Activated CD8-positive, alpha-beta memory T cell treated with anti-CD3 and anti-CD28 coated beads for 1 hour (primary cell): Measurements from ENCODE around the gene SRD5A2.

Experiments
- DNase-seq, 2 donors: peaks; one replicate each; pipeline ENCODE4 v3.0.0-alpha.2; 2020; ENCODE audit warnings: low read depth in 1 of 2; ENCODE audit errors: extremely low read depth in 1 of 2

SRD5A2 gene, protein sequence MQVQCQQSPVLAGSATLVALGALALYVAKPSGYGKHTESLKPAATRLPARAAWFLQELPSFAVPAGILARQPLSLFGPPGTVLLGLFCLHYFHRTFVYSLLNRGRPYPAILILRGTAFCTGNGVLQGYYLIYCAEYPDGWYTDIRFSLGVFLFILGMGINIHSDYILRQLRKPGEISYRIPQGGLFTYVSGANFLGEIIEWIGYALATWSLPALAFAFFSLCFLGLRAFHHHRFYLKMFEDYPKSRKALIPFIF

DNA sequence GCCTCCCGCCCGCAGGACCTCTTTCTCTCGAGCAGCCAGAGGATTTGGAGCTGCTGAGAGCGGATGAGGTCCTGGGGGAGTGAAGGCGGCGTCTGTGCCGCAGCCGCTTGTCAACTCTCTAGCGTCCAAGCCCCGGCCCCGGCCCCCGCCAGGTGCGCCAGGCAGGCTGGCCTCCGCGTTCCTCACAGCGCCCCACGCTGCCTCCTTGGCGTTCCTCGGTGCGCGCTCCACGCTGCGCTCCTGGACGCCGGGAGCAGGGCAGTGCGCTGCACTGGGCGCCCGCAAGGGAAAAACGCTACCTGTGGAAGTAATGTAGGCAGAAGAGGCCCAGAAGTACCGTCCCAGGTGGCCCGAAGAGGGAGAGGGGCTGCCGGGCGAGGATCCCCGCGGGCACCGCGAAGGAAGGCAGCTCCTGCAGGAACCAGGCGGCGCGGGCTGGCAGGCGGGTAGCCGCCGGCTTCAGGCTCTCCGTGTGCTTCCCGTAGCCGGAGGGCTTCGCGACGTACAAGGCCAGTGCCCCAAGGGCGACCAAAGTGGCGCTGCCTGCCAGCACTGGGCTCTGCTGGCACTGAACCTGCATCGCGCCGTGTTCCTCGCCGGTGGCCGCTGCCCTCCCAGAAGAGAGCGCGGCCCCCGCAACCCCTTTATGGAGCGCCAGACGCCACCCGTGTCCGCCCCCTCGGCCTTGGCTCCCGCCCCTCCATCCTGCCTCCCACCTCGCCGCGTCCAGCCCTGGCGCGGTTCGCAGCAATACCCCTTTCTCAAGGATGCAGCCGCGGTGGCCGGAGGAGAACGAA lies at the start of gene SRD5A2:
TSS of gene SRD5A2 (minus strand) at position 618 of the 797 bp plus-strand sequence. CDS start at position 580, 38 bp downstream.
- no peak for DNase-seq

DNA sequence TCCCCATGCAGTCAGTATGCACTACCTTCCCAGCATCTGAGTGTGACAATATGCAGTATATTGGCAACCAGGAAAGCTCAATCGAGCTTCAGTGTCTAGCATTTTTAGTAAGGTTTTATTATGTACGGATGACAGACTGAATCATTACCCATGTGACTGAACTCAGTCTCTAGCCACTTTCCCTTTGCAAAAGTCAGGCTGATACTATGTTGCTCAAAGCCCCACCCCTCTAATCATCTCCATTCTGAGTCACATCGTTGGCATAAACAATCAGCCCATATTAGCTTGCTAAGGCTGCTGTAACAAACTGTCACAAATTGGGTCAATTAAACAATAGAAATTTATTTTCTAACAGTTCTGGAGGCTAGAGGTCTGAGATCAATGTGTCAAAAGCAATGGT lies 25.8 kb upstream of the SRD5A2 start:
- DNase-seq = no peak

DNA sequence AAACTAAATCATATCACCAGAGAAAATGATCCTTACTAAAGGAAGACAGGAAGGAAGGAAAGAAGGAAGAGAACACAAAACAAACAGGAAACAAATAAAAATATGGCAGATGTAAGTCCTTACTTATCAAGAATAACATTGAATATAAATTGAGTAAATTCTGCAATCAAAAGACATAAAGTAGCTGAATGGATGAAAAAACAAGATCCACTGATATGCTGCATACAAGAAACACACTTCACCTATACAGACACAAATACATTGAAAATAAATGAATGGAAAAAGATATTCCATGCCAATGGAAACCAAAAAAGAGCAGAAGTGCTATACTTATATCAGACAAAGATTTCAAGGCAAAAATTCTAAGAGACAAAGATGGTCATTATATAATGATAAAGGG lies 18.0 kb upstream of the SRD5A2 start:
- no peak for DNase-seq

DNA sequence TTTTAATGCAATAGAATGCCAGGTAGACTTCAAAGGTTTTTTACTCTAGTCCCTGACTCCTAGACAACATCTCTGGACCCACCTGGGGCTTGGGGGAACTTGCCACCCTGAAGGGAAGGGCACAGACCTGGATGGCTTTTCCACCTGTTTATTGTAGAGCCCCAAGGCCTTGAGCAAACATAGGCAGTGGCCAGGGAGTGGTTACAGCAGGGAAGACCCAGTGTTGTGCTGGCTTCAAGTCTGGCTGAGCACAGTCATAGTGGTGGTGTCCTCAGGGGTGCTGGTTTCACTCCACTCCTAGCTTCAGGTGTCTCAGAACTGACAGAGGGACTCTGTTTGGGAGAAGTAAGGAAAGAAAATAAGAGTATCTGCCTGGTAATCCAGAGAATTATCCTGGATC lies 5.5 kb upstream of the SRD5A2 start:
- DNase-seq = no peak

DNA sequence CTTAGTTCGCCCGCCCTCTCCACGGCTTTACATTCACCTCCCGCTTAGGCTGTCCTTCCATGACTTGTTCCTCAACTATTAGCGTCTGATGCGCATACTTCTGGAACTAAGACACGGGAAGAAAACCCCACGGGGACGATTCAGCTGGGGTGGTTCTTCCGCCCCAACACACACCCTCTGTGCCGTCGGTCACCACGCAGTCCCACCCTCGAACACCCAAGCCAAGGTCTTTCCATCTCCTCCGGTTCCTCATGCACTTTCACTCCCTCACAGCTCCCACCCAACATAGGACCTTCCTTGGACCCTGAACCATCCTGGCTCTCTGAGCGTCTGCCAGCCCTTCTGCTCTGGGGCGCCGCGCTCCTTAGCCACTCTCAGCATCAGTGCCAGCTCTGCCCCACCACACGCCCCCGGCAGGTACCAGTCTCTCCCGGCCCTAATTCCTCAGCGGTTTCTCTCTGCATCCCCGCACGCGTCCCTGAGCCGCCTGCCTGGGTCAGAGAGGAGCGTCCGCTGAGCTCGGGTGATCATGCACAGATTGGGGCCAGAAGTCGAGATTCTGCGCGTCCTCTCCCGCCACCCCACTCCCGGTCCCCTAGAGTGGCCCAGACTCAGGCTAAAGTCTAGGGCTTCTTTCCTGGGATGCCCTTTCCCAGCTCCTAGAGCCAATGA lies 522 bp upstream of the SRD5A2 start:
- no peak for DNase-seq

DNA sequence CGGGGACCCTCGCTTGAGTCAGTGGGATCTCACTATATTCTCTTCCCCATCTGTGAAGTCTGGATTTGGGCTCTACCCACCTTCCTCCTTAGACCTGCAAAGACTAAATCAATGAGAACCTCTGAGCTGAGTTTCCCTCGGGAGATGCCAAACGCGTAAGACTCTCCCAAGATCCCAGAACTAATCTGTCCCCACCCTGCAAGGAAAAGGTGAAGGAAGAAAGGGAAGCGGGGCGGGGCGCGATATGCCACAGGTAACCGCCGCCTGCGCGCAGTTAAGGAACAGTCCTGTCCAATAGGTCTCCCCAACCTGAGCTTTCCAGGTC lies 780 bp downstream of the SRD5A2 start:
- DNase-seq = no peak

DNA sequence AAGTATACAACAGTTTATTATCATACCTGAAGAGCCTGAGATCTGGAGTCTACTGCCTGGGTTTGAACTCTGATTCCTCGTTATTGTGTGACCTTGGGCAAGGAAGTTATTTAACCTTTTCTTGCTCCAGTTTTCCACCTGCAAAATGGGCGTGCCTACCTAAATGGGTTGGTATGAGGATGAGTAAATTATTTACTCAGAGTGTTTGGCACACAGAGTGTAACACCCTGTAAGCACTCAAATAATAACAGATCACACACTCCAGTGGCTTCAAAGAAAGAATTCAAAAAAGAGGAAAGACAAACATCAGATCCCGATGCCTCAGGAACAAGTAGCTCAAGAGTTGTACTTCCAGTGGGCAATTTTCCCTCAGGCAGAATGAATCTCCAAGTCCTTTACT lies 2.4 kb downstream of the SRD5A2 start:
- no peak for DNase-seq

DNA sequence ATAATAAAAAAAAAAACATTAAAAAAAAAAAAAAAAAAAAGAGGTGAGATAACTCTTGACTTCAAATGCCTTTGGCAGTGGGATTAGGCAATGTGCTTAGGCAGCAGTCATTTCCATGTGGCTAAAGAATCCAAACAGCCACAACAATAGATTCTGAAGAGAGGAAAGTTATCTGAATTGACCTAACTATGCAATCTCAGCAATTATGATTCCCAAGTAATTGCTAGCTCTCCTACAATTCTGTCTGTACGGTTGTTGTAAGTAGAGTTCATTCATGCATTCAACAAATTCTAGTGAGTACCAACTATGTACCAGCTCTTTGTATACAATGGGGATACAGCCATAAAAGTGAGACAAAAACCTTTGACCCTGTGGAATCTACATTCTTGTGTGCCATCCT lies 3.6 kb downstream of the SRD5A2 start:
- DNase-seq = no peak

DNA sequence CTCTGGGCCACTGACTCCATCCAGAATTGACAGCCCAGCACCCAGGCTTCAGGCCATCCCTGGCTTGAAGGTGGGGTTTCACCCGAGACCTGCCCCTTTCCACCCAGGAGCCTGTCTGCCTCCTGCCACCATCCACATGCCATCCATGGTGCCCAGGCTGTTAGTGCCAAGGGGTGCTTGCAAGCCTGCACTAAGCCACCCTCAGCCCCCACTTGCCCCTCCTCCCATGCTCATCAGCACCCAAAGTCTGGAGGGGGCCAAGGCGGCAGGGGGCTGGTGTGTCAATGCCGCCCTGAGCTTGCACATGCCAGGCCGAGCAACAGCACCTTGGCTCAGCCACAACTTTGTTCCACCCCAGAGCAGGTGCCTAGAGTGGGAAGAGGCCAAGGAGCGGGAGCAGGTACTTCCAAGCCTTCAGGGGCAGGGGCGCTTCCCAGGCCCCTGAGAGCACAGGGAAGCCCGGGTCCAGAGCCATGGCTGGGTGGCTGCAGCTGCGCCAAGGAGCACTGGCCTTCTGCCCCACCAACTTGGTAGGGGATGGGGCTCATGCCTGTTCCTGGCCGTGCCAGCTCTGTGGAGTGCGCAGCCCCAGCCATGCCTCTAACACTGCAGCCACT lies 12.0 kb downstream of the SRD5A2 start:
- no peak for DNase-seq

DNA sequence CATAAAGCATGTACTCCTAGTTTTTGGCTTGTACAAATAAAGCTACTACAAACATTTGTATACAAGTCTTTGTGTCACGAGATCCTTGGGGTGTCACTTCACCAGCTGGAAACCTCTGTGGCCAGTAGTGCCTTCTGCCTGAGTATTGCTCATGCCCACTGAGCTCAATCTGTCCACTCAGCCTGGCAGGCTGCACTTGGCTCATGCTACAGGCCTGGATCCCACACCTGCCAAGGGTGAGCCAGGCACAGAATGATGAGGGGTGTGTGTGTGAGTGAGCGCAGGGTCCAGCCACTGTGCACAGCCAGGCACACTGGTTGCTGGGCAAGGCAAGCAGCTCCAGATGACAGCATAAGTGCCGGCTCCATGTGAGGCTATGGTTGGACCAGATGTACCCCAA lies 13.1 kb downstream of the SRD5A2 start:
- DNase-seq = no peak

DNA sequence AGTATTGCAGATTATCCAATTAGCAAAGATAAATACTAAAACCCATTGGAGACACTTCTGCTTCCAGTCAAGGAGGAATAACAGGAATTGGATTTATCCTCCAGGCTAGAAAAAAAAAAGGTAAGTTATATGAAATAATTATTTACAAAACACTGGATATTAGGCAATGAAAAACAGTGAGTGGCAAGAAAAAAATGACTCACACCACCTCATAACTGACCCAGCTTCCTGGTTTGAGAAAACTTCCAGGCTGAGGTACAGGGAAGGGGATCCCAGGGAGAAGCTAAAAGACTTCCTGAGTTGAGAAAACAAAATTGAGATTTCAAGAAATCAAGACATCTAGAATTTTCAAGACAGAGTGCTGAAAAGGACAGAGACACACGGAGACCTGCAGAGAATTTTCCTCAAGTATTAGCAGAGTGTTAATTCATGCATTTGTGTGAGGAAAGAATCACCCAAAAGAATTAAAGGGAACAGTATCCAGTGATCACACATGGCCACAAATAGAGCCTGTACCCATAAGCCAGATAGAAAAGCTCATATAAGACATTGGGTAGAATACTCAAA lies 17.4 kb downstream of the SRD5A2 start:
- DNase-seq = no peak

DNA sequence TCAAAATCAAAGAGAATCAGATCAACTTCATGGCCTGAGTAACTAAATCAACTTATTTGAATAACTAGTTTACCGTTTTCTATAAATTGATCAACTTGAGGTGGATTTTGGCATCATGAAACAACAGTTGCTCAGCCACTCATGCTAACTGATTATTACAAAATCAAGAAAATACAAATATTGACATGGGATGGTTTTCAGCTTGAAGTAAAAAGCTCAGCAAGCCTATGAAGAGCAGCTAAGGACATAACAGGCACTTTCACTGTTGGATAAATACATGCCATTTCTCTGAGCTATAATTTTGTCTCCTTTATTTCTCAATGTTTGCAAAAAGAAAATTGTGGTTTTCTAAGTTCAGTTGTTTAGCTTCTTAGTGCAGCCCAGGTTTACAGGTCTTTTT lies 18.9 kb downstream of the SRD5A2 start:
- no peak for DNase-seq

DNA sequence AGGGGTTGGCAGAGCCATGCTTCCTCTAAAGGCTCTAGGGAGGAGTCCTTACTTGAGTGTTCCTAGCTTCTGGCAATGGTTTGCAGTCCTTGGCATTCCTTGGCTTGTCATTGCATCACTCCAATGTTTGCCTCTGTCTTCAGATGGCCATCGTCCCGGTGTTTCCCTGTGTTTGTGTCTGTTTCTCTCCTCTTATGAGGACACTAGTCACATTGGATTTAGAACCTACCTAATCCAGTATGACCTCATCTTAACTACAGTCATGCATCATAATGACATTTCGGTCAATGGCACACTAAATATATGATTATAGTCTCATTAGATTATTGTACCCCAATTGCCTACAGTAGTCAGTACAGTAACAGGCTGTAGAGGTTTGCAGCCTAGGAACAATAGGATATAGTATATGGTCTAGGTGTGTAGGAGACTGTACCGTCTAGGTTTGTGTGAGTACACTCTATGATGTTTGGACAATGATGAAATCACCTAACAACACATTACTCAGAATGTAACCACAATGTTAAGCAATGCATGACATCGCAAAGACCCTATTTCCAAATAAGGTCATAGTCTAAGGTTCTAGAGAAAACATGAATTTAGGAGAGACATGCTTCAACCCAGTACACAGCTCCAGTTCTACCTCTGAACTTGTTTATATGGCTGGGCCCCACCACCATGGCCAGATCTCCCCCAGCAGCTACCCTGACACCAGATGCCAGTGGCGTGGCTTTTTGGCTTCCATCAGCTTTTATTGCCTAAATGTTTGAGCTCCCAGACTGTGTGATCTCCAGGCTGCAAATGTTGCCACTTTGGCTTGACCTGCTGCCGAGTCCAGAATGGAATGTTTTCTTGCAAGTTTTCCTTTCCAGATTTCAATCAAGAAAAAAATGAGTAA lies 22.1 kb downstream of the SRD5A2 start:
- DNase-seq = no peak

DNA sequence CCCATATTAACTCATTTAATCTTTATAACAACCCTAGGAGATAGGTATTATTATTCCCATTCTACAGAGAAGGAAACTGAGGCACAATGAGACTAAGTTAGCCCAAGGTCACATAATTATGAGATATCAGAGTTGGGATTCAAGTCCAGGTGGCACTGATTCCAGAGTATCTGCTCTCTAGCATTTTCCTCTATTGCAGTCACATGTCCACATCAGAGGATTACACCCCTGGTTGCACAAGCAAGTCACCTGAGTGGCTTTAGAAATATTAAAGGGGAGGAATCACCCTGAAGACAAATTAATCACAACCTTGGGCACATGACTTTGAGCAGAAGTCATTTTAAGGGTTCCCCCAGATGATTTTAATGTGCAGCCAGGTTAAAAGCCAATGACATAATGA lies 23.8 kb downstream of the SRD5A2 start:
- DNase-seq = no peak

DNA sequence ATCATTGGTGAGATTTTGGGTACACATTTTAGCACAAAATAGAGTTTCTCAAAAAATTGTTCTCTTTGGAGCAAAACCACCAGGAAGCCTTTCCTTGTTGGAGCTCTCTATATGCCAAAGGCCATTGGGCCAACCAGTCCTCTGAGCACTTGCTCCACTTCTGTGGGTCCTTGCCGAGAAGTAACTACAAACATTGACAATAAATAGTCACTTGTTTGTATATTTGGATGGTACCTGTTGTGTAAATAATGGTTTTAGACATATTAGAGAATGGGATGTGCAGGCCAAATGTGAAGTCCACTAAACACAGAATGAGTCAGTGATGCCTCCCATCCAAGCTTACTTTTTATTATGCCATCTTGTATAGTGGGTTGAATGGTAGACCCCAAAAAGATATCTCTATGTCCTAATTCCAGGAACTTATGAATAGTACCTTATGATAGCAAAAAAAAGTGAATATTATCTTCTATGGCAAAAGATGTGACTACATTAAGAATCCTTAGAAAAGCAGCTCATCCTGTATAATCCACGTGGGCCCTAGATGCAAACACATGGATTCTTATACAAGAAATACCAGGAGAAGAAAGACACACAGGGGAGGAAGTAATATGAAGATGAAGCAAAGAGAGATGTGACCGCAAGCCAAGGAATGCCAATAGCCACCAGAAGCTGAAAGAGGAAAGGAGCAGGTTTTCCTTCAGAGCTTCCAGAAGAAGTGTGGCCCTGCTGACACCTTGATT lies 24.6 kb downstream of the SRD5A2 start:
- no peak for DNase-seq

DNA sequence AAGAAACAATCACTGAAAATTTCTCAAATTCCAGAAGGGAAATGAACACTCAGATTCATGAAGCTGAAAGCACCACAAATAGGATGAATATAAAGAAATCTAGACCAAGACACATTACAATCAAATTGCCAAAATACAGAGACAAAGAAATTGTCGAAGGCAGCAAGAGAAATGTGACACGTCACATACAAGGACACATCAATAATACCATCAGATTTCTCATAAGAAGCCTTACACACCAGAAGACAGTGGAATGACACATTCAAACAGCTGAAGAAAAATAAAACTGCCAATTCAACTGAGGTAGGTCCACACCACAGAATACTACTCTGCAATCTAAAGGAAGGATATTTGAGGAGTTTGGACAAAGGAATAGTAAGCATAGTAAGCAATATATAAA lies 27.4 kb downstream of the SRD5A2 start:
- DNase-seq = no peak

DNA sequence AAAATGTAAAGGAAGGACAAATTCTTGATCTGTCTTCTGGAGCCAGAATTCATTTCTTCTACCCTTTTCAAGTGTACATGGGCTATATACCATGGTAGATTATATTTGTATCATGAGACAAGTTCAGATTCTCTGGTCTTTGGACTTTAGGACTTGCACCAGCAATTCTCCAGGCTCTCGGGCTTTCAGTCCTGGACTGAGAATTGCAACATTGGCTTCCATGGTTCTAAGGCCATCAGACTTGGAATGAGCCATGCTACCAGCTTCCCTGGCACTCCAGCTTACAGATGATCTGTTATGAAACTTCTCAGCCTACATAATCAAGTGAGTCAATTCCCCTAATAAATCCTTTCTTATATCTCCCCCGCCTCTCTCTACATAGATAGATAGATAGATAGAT lies 33.3 kb downstream of the SRD5A2 start:
- DNase-seq = no peak

DNA sequence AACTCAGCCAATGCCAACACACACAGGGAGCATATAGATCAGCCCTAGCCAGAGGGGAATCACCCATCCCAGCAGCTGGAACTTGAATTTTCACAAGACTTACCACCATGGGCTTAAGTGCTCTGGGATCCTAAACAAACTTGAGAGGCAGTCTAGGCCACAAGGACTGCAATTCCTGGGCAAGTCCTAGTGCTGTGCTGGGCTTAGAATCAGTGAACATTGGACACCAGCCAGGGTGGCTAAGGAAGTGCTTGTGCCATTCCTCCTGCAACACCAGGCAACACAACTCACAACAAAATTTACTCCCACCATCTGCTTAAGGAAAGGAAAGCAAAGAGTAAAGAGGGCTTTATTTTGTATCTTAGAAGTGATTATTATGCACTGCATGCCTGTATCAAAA lies 38.9 kb downstream of the SRD5A2 start:
- no peak for DNase-seq

DNA sequence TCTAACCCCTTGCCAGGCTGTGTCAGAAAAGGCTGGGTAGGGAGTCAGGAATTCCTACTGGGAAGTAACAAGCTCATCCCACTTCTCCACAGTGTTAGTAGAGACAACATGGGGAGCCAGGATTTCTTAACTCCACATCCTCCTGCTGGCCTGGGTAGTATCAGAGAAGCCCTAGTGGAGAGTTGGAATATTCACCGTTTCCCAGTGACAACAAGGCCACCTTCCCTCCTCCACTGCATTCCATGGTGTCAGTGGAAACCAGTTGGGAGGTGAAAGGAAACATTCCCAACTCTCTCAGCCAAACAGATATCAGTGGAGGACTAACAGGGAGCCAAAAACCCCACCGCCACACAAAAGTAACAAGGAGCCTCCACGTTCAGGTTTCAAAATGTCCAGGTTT lies 41.2 kb downstream of the SRD5A2 start:
- DNase-seq = no peak

DNA sequence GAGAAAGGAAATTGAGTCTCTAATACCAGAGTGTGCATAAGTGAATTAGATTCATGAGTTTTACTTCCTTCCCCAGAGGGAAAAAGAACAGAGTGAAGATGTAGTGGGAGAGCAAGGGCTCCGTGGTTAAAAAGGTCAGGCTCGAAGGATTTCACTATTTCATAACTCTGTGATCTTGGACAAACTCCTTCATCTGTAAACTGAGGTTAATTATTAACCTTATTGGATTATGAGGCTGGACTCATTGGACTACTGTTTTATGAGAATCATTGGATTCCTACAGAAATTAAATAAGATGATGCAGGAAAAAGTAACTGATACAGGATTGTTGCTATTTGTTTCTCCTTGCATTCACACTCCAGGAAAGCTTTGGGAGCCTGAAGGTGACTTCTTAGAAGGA lies 45.0 kb downstream of the SRD5A2 start:
- DNase-seq = no peak
